ENCODE data around the gene TECR. TPM values are rescaled to one million over a fixed set of nuclear protein-coding genes. Genes with fewer than 3 reads are reported as not detected.

TECR gene
- total RNA-seq, 1 experiment from 2014 or later, result 164 TPM

DNA sequence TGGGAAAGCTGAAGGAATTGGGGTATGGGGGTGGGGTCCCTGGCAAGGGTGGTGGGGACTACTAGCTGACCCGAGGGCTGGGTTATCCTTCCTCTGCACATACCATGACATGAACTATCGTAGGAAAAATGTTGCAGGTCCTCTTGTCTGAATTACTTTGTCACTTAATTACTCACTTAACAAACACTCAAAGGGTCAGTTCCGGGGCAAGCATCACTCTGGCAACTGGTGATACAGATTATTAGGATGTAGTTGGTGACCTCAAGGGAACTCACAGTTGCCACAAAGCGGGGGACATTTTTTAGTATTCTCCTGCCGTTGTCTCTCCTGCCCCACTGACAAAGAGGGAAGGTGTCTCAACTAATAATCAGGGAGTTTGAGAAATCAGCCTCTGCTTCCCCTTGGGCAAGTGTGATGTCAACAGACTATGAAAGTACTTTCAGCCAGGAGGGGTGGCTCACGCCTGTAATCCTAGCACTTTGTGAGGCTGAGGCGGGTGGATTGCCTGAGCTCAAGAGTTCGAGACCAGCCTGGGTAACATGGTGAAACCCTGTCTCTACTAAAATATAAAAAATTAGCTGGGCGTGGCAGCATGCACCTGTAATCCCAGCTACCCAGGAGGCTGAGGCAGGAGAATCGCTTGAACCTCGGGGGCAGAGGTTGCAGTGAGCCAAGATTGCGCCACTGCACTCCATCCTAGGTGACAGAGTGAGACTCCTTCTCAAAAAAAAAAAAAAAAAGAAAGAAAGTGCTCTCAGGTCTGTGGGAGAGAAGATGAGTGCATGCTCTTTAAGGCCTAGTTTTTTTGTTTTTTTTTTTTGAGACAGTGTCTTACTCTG is 21.5 kb upstream of the TECR start:
- Histone ChIP-seq H2AFZ (ENCODE audit: low read length) (no peak overlapping the region), H3K79me2 (ENCODE audit: insufficient read depth, low read length) (no peaks in the 10 kb centered on the region), H3K4ac (ENCODE audit: low read depth, low read length) (no peak overlapping the region), H4K91ac (ENCODE audit: insufficient read length, low read depth, low read length) (no peak overlapping the region), H3T11ph (ENCODE audit: low read length) (no peak overlapping the region), H3K4me2 (ENCODE audit: insufficient read depth, insufficient read length, low read length) (no peak overlapping the region), H2BK5ac (ENCODE audit: insufficient read length, low read length) (no peak overlapping the region), H3K9ac (ENCODE audit: extremely low read depth, insufficient read length, low read length) (no peak overlapping the region), H2AK5ac (ENCODE audit: insufficient read length, low read length) (no peak overlapping the region), H3K4me1 (ENCODE audit: insufficient read depth, low read length) (no peaks in the 10 kb centered on the region), H2BK20ac (ENCODE audit: low read depth, low read length, poor library complexity, severe bottlenecking) (no peak overlapping the region), H2BK120ac (ENCODE audit: low read depth, low read length, poor library complexity, severe bottlenecking) (no peak overlapping the region), H3K79me1 (ENCODE audit: insufficient read depth, low read depth, low read length, poor library complexity, severe bottlenecking) (no peaks in the 10 kb centered on the region), H3K18ac (ENCODE audit: insufficient read length, low read depth, low read length) (no peak overlapping the region), H4K20me1 (ENCODE audit: control insufficient read depth, insufficient read depth, insufficient read length) (no peaks in the 10 kb centered on the region), H3K14ac (ENCODE audit: insufficient read depth, low read length) (no peak overlapping the region), H3K27ac (ENCODE audit: insufficient read length, low read depth, low read length) (no peak overlapping the region), H3K56ac (ENCODE audit: insufficient read length, low read depth, low read length) (no peak overlapping the region), H2BK12ac (ENCODE audit: insufficient read length, low read depth, low read length) (no peak overlapping the region), H4K8ac (replicated peaks; ENCODE audit: insufficient read length, low read depth, low read length) (no peak overlapping the region), H3K23me2 (ENCODE audit: insufficient read length, low read depth, low read length, poor library complexity, severe bottlenecking) (no peaks in the 10 kb centered on the region), H2BK15ac (ENCODE audit: low read depth, low read length) (no peak overlapping the region), H4K5ac (ENCODE audit: insufficient read length, low read depth, low read length) (no peak overlapping the region), H3K27me3 (ENCODE audit: insufficient read depth, low read length) (no peaks in the 10 kb centered on the region), H3K9me3 (ENCODE audit: control insufficient read depth, low read depth, low read length) (no peaks in the 10 kb centered on the region), H3K23ac (ENCODE audit: insufficient read length, low read depth, low read length) (no peak overlapping the region)
- DNase-seq, result no peak
- H3K4me3 Mint-ChIP-seq, result no peak overlapping the region
- H3K4me1 Mint-ChIP-seq, result peaks cover 5 to 14% of the 10 kb centered on the region in 2 experiments; a peak in 3 of 4 replicates
- no CpG with 5 or more reads among the region's 12 CpGs for WGBS (ENCODE audit: extremely low coverage, insufficient read length, low lambda C conversion rate)
- no peaks in the 10 kb centered on the region for H3K9me3 Mint-ChIP-seq
- TF ChIP-seq, protein P1, sequence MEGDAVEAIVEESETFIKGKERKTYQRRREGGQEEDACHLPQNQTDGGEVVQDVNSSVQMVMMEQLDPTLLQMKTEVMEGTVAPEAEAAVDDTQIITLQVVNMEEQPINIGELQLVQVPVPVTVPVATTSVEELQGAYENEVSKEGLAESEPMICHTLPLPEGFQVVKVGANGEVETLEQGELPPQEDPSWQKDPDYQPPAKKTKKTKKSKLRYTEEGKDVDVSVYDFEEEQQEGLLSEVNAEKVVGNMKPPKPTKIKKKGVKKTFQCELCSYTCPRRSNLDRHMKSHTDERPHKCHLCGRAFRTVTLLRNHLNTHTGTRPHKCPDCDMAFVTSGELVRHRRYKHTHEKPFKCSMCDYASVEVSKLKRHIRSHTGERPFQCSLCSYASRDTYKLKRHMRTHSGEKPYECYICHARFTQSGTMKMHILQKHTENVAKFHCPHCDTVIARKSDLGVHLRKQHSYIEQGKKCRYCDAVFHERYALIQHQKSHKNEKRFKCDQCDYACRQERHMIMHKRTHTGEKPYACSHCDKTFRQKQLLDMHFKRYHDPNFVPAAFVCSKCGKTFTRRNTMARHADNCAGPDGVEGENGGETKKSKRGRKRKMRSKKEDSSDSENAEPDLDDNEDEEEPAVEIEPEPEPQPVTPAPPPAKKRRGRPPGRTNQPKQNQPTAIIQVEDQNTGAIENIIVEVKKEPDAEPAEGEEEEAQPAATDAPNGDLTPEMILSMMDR (conservative IDR thresholded peaks at IDR 0.05), result no peak
- H3K36me3 Mint-ChIP-seq (ENCODE audit: insufficient read depth in 1 of 3, low read depth in 3 of 3), result no peaks in the 10 kb centered on the region
- H3K27me3 Mint-ChIP-seq (ENCODE audit: low read depth), result peaks cover 6% of the 10 kb centered on the region
- no peak overlapping the region for H3K27ac Mint-ChIP-seq

Data from H9 (cell line).